ENCODE measurements around the gene RNF130.

Gene RNF130

DNA sequence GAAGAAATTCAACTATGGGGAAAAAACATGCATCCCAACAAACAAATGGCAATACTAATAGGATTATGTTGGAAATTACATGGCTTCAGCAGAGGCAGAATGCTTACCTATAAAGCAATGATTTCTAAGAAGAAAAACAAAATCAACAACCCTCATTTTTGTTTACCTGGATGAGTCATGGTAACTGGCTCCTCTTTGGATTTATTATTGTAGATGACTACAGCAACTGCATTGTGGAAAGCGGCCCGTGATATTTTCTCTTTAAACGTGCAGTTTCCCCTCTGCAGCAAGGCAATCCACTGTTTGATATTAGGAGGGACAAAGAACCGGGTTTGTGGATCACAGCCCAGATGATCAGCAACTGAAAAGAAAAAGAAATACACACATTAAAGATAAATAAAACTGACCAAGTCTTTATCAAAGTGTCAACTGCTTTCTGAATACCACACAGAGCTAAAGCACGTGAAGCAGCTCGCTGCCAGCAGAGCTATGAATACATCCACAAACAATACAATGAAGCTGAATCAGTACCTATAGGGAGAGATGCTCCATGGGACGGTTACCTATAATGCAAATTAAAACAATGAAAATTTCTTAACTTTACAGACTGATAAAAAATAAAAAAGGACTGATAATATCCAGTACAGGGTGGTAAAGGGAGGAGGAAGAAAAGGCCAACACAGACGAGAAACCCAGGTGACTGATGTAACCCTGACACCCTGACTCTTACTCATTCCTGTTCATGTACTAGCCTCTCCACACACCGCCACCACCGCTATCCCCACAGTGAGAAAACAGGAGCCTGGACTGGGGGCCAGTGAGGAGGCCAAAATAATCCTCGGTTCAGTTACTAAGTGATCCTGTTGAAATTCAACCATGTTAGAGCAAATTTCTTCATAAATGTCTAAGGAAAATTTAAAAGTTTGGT lies 31.0 kb downstream of the RNF130 start:
- Histone ChIP-seq H3K9ac (no peak overlapping the region), H3K36me3 (ENCODE audit: control insufficient read depth, insufficient read depth, low read length) (no peaks in the 10 kb centered on the region), H2AFZ (no peak overlapping the region), H3K4me2 (ENCODE audit: low read length) (no peak overlapping the region), H3K27me3 (ENCODE audit: control insufficient read depth, insufficient read depth, low read length) (no peaks in the 10 kb centered on the region), H3K4me1 (no peaks in the 10 kb centered on the region), H3K79me2 (peaks cover 3% of the 10 kb centered on the region), H3K27ac (no peak overlapping the region), H3K9me3 (ENCODE audit: control insufficient read depth, low read length) (no peaks in the 10 kb centered on the region), H3K4me3 (ENCODE audit: low read depth, low read length) (no peak overlapping the region)
- TF ChIP-seq, protein P1, sequence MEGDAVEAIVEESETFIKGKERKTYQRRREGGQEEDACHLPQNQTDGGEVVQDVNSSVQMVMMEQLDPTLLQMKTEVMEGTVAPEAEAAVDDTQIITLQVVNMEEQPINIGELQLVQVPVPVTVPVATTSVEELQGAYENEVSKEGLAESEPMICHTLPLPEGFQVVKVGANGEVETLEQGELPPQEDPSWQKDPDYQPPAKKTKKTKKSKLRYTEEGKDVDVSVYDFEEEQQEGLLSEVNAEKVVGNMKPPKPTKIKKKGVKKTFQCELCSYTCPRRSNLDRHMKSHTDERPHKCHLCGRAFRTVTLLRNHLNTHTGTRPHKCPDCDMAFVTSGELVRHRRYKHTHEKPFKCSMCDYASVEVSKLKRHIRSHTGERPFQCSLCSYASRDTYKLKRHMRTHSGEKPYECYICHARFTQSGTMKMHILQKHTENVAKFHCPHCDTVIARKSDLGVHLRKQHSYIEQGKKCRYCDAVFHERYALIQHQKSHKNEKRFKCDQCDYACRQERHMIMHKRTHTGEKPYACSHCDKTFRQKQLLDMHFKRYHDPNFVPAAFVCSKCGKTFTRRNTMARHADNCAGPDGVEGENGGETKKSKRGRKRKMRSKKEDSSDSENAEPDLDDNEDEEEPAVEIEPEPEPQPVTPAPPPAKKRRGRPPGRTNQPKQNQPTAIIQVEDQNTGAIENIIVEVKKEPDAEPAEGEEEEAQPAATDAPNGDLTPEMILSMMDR (IDR thresholded peaks at IDR 0.05) = no peak

DNA sequence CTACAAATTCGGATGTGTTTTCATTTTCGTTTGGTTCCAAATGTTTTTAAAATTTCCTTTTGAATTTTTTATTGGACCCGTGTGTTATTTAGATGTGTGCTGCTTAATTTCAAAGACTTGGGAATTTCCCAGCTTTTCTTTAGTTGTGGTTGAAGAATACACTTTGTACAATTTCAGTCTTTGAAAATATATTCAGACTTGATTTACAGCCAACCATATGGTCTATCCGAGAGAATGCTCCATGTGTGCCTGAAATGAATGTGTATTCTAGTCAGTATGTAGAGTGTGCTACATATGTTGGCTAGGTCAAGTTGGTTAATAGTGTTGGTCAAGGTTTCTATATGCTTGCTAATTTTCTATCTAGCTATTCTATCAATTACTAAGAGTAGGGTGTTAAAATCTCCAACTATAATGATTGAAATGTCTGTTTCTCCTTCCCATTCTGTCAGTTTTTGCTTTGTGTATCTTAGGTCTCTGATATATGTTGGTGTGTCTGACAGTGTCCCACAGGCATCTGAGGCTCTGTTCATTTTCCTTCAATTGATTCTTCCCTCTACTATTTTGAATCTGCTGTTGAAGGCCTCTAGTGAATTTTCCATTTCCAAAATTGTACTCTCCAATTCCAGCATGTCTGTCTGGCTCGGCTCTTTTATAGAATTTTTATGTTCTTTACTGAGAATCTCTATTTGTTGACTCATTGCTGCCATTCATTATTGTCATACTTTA lies 36.2 kb downstream of the RNF130 start:
- H3K4me1 ChIP-seq = no peaks in the 10 kb centered on the region
- H3K9ac ChIP-seq = no peak overlapping the region
- H3K4me2 ChIP-seq (ENCODE audit: low read length) = no peak overlapping the region
- H3K4me3 ChIP-seq (ENCODE audit: low read depth, low read length) = no peak overlapping the region
- H3K27ac ChIP-seq = no peak overlapping the region
- no peak overlapping the region for H2AFZ ChIP-seq
- TF ChIP-seq, protein P1 (IDR thresholded peaks at IDR 0.05) = no peak
- peaks cover 6% of the 10 kb centered on the region for H3K79me2 ChIP-seq
- no peaks in the 10 kb centered on the region for H3K36me3 ChIP-seq (ENCODE audit: control insufficient read depth, insufficient read depth, low read length)
- no peaks in the 10 kb centered on the region for H3K9me3 ChIP-seq (ENCODE audit: control insufficient read depth, low read length)
- no peaks in the 10 kb centered on the region for H3K27me3 ChIP-seq (ENCODE audit: control insufficient read depth, insufficient read depth, low read length)

DNA sequence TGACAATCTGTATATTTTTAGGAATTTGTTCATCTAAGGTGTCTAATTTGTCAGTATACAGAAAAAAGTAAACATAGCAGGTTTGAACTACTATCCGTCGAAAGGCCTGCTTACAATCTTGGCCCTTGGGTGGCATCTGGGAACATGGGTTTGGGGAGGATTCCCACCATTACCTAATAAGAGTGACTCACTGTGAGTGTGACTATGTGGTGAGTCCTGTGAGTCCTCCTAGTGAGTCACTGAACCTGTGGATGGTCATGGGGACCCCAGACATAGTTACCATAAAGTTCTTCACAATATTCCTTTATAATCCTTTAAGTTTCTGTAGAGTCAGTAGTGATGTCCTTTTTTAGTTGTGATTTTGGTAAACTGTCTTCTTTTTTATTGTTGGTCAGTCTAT lies 37.0 kb downstream of the RNF130 start:
- H3K79me2 ChIP-seq = peaks cover 6% of the 10 kb centered on the region
- no peaks in the 10 kb centered on the region for H3K27me3 ChIP-seq (ENCODE audit: control insufficient read depth, insufficient read depth, low read length)
- H3K4me2 ChIP-seq (ENCODE audit: low read length) = no peak overlapping the region
- TF ChIP-seq, protein P1 (IDR thresholded peaks at IDR 0.05) = no peak
- no peak overlapping the region for H2AFZ ChIP-seq
- H3K9ac ChIP-seq = no peak overlapping the region
- H3K9me3 ChIP-seq (ENCODE audit: control insufficient read depth, low read length) = no peaks in the 10 kb centered on the region
- H3K4me1 ChIP-seq = no peaks in the 10 kb centered on the region
- H3K36me3 ChIP-seq (ENCODE audit: control insufficient read depth, insufficient read depth, low read length) = no peaks in the 10 kb centered on the region
- no peak overlapping the region for H3K4me3 ChIP-seq (ENCODE audit: low read depth, low read length)
- no peak overlapping the region for H3K27ac ChIP-seq

DNA sequence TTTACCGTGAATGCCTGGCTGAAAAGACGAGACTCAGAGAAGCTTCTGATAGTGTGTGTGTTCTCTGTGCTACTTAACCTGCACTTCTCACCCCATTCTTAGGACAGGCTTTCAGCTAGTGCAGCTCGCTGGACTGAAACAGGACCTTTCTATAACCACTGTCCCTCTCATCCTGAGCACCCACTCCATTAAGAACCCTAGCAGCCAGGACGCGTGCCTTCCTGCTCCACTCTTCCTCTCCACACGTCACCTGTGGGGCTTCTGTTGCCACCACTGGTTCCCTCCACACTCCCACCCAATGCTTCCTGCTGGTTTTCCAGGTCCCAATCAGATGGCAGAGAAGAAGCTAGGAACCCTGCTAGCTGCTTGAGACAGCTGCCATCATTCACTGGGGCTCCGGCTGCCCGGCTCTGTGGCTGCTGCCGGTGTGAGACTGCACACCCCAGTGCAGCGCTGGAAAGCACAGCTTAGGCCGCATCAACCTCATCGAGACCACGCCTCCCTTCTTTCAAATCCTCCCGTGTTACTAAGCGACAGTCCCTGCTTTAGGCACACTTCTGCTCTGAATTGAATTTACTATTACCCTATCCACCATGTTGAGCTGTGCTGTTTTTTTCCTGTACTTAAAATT lies 44.0 kb downstream of the RNF130 start:
- Histone ChIP-seq H2AFZ (no peak overlapping the region), H3K9me3 (ENCODE audit: control insufficient read depth, low read length) (no peaks in the 10 kb centered on the region), H3K36me3 (ENCODE audit: control insufficient read depth, insufficient read depth, low read length) (no peaks in the 10 kb centered on the region), H3K4me2 (ENCODE audit: low read length) (no peak overlapping the region), H3K4me1 (peaks cover 13% of the 10 kb centered on the region), H3K4me3 (ENCODE audit: low read depth, low read length) (no peak overlapping the region), H3K9ac (no peak overlapping the region), H3K79me2 (peaks cover 4% of the 10 kb centered on the region), H3K27me3 (ENCODE audit: control insufficient read depth, insufficient read depth, low read length) (no peaks in the 10 kb centered on the region), H3K27ac (no peak overlapping the region)
- TF ChIP-seq, protein P1 (IDR thresholded peaks at IDR 0.05) = no peak

Data from parathyroid adenoma (tissue), 2 donors.